A172 (cell line): ENCODE results near the gene FAM114A1. TPM values are rescaled to one million over a fixed set of nuclear protein-coding genes. Genes with fewer than 3 reads are reported as not detected.

Experiments
- DNase-seq: peaks from one replicate; pipeline ENCODE4 v3.0.0-alpha.2; 2015; ENCODE audit warnings: low spot score
- total RNA-seq: library from RNA; depleted of rRNA; stranded (reverse); fragments of >200 nt; shearing (Covaris generic); gene quantifications from 2 replicates; pipeline ENCODE4 v1.2.3, GENCODE V29; 2014

The FAM114A1 gene
- total RNA-seq, 1 experiment from 2014 or later: 89.1 TPM

GRCh38 chr4:38858097-38858420 lies 9.5 kb upstream of the FAM114A1 start:
- no peak for DNase-seq

- no peak for DNase-seq
These were observed 8.1 kb upstream of the FAM114A1 start for GRCh38 chr4:38859501-38859900.

- peak; percentile 30 for DNase-seq
These were observed 6.7 kb upstream of the FAM114A1 start for GRCh38 chr4:38860788-38861424.

DNA sequence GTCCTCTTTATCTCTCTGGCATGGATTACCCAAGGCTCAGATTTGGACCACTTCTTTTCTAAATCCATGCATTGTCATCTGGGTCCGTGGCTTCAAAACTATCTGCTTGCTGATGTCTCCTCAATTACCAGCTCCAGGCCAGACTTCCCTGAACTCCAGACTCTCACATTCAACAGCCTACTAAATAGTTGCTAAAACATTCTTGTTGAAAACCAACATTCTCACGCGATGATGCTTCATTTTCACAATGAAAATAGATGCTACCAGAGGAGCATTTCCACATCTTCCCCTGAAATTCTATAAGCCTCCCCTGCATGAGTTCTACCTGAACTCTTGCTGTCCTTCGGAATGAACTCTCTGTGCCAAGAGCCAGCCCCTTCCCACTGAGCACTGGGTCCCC lies 5.8 kb upstream of the FAM114A1 start:
- no peak for DNase-seq

- DNase-seq: no peak
These were observed 2.2 kb upstream of the FAM114A1 start for GRCh38 chr4:38865445-38865844.

GRCh38 chr4:38866973-38867477 lies 581 bp upstream of the FAM114A1 start:
- DNase-seq: no peak

DNA sequence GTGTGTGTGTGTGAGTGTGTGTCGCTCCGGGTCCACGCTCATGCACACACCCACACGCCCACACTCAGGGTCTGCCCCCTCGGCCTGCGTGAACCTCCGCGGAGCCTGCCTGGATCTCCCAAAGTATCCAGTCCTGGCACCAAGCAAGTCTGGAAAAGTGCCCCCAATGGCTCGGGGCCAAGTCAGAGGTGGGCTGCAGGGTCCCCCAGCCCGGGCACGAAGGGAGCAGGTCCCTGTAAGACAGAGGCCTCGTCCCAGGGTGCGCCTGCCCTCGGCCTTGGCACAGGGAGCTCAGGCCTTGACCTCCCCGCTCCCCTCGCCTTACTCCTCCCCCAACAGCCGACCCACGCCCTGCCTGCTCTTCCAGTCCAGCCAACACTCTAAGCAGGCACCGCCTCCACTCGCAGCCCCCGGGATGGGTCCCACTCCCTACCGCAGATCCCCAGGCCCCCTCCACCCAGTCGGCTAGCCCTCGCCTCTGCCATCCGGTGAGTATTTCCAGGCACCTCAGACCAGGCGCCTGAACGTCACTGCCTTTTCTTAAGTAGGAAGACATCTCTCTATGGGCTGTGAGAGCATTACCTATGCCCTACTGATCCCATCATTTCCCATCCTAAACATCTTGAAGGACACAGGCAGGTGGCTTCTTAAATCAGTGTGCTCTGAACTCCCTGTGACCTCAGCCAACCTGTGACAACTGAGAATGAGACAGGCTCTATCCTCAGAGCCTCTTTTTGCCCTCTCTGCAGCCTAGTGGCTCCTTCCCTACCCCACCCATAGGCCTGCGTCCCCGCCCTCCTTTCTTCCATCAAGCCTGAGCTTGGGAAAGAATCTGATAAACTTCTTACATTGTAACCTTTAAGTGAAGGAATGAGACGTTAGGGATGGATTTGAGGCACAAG lies 704 bp downstream of the FAM114A1 start:
- no peak for DNase-seq

DNA sequence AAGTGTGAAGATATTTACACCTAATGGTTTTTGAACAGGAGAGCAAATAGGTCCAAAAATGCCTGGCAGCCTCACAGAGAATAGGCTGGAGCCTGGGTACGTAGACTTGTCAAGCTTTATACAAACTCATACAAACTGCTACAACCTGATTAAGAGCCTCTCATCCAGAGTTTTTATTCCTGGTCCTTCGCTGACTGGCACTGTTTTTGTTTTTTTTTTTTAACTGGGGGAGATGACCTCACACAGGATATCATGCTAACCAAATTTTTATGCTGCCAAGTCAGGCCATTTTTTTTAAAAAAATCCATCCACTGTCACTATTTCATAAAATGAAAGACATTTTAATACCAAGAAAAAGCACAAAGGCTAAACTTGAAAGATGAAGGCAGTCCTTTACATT lies 1.9 kb downstream of the FAM114A1 start:
- no peak for DNase-seq

GRCh38 chr4:38870098-38870808 lies 2.6 kb downstream of the FAM114A1 start:
- DNase-seq: no peak

DNA sequence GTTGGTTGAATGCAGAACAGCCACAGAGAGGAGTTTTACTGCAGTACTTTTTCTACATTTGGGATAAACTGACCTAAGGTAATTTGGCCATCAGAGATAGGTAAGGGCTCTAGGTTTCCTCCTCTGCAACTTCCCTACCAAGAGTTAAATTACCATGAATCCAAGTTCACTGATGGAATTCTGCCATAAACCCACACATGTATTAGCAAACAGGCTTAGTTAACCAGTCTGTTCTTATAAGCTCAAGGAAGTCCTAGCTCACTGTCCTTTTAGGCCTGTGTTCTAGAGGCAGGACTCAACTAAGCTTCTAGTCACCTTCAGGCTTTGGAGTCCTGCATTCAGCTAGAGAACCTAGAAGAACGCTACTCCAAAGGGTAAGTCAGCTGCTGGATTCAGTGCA lies 4.0 kb downstream of the FAM114A1 start:
- DNase-seq: no peak

DNA sequence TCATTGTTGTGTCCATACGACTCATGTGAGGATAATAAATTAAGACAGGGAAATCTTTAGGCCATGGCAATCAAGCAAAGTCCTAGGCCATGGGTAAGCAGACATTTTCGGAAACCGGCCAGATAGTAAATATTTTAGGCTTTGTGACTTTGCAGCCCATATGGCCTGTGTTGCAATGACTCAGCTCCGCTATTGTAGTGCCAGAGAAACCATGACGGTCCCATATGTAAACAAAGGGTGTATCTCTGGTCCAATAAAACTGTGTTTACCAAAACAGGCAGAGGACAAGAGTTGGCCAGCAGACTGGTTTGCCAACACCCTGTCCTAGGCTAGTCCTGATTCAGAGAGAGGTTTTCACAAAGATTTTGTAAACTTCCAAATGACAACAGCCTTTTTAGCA lies 5.0 kb downstream of the FAM114A1 start:
- no peak for DNase-seq

DNA sequence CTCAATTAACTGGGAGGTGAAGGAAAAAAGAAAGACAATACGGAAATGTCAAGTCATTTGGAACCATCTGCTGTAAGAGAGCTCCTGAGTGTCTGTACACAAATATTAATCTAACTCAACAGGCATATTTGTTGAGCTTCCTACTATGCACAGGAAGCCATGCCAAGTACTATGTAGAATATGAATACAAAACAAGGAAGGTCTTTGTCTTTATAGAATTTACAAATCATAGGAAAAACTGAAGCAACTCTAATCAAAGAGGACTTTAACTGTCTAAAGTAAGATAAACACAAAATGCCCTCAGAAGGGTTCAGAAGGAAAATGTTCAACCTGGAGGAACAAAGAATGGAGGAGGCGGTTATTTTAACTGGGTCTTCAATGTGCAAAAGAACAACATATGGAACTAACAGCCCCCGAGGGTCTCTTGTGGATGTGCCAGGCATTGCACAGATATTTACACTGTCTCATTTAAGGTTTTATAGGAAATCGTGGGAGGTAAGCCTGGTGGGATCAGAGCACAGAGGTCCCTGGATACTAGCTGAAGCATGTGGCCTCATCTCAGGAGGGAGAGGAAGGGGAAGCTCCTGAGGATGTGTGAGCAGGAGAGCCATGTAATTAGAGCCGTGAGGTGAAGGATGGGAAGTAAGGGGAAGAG lies 5.8 kb downstream of the FAM114A1 start:
- no peak for DNase-seq

DNA sequence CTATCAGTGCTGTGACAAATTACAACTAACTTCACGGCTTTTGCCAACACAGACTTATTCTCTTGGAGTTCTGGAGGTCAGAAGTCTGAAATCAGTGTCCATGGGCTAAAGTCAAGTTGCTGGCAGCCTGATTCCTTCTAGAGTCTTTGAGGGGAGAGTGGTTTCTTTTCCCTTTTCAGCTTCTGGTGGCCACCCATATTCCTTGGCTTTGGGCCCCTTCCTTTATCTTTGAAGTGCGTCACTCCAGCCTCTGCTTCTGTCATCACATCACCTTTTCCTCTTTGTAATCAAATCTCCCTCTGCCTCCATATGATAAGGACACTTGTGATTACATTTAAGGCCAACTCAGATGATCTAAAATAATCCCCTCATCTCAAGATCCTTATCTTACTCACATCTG lies 9.0 kb downstream of the FAM114A1 start:
- DNase-seq: no peak

GRCh38 chr4:38884254-38884653 lies 16.6 kb downstream of the FAM114A1 start:
- DNase-seq: no peak

- DNase-seq: peak; percentile 80
These were observed 21.5 kb downstream of the FAM114A1 start for GRCh38 chr4:38889143-38889542.

DNA sequence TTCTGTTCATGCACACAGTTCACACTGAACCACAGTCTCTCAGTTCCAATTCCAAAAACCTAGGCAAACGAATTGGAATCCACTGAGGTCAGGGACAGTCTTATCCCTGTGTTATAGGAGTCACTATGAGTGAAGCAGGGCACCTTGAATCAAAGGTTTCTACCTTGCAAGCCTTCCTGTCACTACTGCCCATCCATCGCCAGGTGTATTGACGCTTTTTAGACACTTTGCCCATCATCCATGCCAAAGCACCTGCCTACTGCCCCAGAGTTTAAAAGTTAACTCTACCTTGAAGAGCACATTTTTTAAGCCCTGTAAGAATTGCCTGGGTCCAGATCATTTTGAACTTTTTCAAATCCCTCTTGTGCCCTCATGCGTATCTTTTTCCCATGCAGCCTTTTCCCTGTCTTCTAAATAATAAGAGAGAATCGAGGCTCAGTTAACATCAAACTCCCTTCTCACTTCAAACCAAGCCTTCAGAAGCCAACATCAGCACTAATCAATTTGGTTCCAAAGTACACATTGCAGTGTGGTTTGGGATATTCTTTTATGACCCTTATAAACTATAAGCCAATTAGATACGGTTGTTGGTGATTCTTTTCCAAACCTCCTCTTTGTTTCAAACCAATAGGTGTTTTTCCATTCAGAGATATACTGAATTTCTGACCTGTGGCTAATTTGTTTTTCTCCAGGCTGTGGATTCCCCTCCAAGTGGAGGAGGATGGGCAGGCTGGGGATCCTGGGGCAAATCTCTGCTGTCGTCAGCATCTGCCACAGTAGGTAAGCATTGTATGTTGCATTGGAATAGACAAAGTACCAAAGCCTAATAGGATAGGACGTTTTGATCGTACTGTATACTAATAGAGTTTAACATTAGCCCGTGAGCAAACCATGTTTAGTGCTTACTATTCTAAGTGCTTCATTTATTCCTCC lies 23.7 kb downstream of the FAM114A1 start:
- no peak for DNase-seq

DNA sequence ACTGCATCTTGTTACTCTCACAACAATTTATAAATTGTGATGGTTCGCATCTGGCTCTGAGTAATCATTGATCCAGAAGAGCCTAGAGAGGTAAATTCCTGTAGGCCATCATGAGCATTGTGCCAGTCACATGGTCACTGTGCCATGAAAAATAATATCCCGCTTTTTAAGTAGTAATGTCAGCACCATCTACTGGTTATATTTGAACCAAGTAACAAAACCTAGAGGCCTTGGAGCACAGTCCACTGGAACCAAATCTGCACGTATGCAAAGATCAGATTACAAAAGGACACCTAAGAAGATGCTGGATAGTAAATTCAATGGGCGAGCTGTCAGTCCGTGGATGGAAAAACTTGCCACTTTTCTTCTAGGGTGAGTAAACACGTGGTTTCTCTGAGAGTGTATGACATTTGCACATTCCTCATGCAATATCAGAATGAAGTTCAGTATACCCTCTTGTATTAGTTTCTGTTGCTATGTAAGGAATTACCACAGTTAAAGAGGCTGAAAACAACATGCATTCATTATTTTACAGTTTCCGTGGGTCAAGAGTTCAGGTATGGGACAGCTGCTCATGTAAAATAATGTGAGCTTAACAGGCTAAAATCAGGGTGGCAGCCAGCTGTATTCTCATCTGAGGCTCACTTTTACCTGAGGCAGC lies 26.8 kb downstream of the FAM114A1 start:
- DNase-seq: no peak

GRCh38 chr4:38896940-38897339 lies 29.3 kb downstream of the FAM114A1 start:
- DNase-seq: no peak

- no peak for DNase-seq
These were observed 30.6 kb downstream of the FAM114A1 start for GRCh38 chr4:38898245-38898644.

DNA sequence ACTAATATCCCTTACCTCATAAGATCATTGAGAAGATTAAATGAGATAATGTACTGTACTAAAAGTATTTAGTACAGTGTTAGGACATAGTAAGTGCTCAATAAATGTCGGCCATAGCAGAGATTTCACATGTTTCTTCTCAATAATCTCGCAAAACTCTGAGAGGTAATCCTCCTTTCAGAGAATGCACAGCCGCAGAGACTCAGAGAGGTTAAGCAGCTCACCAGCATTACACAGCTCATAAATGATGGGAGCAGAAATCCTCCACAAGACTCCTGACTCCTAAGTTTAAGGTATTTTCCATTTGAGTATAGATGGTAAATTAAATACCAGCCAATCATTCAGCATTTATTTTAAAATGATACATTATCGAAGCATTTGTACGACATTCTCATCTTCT lies 34.6 kb downstream of the FAM114A1 start:
- no peak for DNase-seq
